Mesothelial cell of epicardium (in vitro differentiated cells): ENCODE measurements around the gene FCAMR. TPM values are rescaled to one million over a fixed set of nuclear protein-coding genes. Genes with fewer than 3 reads are reported as not detected.
A peak's percentile ranks its signal among the peaks of the same experiment; 100 is the strongest.

ENCODE experiments used
- DNase-seq, 2 experiments: peaks; one replicate each; pipeline ENCODE4 v3.0.0; 2021; ENCODE audit warnings: low spot score in 2 of 2; ENCODE audit not compliant: unreplicated experiment in 2 of 2
- H3K27ac Mint-ChIP-seq: 2 replicates; pipeline ENCODE4 v1.8.0; 2021; ENCODE audit warnings: mixed read lengths
- H3K27me3 Mint-ChIP-seq: 2 replicates; pipeline ENCODE4 v1.8.0; 2021; ENCODE audit warnings: low read depth, mixed read lengths
- H3K36me3 Mint-ChIP-seq: 2 replicates; pipeline ENCODE4 v1.8.0; 2021; ENCODE audit warnings: mixed read lengths
- H3K4me1 Mint-ChIP-seq: 2 replicates; pipeline ENCODE4 v1.8.0; 2021; ENCODE audit warnings: mixed read lengths
- H3K4me3 Mint-ChIP-seq: 2 replicates; pipeline ENCODE4 v1.8.0; 2021; ENCODE audit warnings: mild to moderate bottlenecking, moderate library complexity, mixed read lengths
- H3K9me3 Mint-ChIP-seq: 2 replicates; pipeline ENCODE4 v1.8.0; 2021; ENCODE audit warnings: mixed read lengths
- total RNA-seq: library from RNA; stranded (reverse); gene quantifications from 3 replicates; pipeline ENCODE4 v1.2.1, GENCODE V29; 2021
- TF ChIP-seq, protein P1 (sequence below): fragments of 200-600 bp; sonication (generic); IDR thresholded peaks from one replicate; pipeline ENCODE4 v1.5.0; 2021; ENCODE audit warnings: antibody characterized with exemption; ENCODE audit not compliant: unreplicated experiment

FCAMR gene
- total RNA-seq, 1 donor from 2014 or later = not detected

DNA sequence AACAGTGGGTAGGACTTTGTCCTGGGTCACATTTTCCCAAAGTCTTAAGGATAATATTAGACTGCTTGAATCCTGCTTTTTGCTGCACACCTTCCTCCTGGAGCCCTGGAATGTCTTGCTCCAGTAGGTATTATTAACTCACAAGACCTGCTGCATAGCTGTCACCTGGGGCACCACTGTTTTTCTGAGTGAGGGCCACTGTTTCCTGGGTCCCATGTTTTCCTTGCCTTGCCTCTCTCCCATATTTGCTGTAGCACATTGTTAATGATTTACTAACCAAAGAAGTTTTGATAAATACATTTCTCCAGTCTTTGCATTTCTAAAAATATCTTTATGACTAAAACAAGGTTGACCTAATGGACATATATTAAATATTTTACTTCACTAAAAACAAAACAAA lies 22.5 kb upstream of the FCAMR start:
- no peak overlapping the region for H3K27ac Mint-ChIP-seq
- H3K36me3 Mint-ChIP-seq = no peaks in the 10 kb centered on the region
- H3K4me1 Mint-ChIP-seq = peaks cover 3% of the 10 kb centered on the region
- H3K27me3 Mint-ChIP-seq = peaks cover 41% of the 10 kb centered on the region
- no peak for DNase-seq
- no peak overlapping the region for H3K4me3 Mint-ChIP-seq
- H3K9me3 Mint-ChIP-seq = no peaks in the 10 kb centered on the region
- TF ChIP-seq, protein P1, sequence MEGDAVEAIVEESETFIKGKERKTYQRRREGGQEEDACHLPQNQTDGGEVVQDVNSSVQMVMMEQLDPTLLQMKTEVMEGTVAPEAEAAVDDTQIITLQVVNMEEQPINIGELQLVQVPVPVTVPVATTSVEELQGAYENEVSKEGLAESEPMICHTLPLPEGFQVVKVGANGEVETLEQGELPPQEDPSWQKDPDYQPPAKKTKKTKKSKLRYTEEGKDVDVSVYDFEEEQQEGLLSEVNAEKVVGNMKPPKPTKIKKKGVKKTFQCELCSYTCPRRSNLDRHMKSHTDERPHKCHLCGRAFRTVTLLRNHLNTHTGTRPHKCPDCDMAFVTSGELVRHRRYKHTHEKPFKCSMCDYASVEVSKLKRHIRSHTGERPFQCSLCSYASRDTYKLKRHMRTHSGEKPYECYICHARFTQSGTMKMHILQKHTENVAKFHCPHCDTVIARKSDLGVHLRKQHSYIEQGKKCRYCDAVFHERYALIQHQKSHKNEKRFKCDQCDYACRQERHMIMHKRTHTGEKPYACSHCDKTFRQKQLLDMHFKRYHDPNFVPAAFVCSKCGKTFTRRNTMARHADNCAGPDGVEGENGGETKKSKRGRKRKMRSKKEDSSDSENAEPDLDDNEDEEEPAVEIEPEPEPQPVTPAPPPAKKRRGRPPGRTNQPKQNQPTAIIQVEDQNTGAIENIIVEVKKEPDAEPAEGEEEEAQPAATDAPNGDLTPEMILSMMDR = no peak

DNA sequence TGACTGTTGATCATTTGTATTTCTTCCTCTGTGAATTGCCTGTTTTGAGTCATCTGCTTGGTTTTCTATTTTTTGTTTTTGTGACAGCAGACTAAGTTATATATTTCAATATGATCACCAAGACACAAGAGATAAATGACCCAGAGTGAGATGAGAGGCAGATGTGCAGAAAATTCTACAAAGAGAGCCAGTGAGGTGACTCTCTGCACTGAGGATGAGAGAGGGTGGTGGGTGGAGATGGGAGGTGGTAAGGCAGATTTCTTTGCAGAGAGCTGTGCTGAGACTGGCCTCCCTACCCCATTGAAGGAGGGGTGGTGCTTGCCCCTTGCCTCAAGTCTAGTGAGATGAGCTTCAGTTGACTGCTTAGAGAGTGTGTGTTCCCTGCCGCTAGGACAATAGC lies 17.6 kb upstream of the FCAMR start:
- H3K4me3 Mint-ChIP-seq = no peak overlapping the region
- no peak overlapping the region for H3K27ac Mint-ChIP-seq
- no peaks in the 10 kb centered on the region for H3K9me3 Mint-ChIP-seq
- no peaks in the 10 kb centered on the region for H3K4me1 Mint-ChIP-seq
- H3K27me3 Mint-ChIP-seq = peaks cover 72% of the 10 kb centered on the region
- TF ChIP-seq, protein P1 = no peak
- no peak for DNase-seq
- no peaks in the 10 kb centered on the region for H3K36me3 Mint-ChIP-seq

DNA sequence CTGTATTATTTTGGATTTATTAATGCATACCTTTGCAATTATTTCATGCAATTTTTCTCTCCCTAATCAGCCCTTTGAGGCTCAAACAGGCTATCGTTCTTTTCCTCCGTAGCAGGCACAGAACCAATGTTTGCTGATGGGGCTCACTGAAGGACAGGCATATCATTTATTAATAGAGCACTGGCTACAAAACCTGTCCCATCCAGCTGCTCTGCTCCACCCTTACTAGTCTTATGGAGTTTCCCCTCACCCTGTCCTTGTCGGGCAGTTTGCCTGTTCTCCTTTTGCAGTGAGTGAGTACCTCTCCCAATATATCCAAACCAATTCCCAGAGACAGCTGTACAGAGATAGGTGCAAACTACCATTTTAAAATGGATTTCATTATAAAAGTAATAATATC lies 16.6 kb upstream of the FCAMR start:
- no peaks in the 10 kb centered on the region for H3K4me1 Mint-ChIP-seq
- DNase-seq = no peak
- no peaks in the 10 kb centered on the region for H3K9me3 Mint-ChIP-seq
- no peak overlapping the region for H3K4me3 Mint-ChIP-seq
- H3K27me3 Mint-ChIP-seq = peaks cover 79% of the 10 kb centered on the region
- TF ChIP-seq, protein P1 = no peak
- no peaks in the 10 kb centered on the region for H3K36me3 Mint-ChIP-seq
- no peak overlapping the region for H3K27ac Mint-ChIP-seq

DNA sequence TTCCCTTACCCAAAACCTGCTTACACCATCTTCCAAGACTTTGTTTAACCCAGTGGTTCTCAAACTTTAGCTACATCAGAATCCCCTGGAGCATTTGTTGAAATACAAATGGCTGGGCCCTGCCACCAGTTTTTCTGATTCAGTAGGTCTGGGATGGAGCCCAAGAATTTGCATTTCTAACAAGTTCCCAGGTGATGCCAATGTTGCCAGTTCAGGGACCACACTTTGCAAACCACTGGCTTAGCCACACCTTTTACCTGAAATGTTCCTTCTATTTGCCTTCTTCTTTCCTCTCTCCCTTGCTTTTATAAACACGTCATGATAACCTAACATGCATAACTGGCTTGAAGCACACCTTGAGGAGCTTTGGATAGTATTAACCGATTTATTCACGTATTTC lies 16.1 kb upstream of the FCAMR start:
- Mint-ChIP-seq H3K27me3 (peaks cover 76% of the 10 kb centered on the region), H3K9me3 (no peaks in the 10 kb centered on the region), H3K27ac (no peak overlapping the region), H3K4me3 (no peak overlapping the region), H3K36me3 (no peaks in the 10 kb centered on the region), H3K4me1 (no peaks in the 10 kb centered on the region)
- DNase-seq = no peak
- TF ChIP-seq, protein P1 = no peak

DNA sequence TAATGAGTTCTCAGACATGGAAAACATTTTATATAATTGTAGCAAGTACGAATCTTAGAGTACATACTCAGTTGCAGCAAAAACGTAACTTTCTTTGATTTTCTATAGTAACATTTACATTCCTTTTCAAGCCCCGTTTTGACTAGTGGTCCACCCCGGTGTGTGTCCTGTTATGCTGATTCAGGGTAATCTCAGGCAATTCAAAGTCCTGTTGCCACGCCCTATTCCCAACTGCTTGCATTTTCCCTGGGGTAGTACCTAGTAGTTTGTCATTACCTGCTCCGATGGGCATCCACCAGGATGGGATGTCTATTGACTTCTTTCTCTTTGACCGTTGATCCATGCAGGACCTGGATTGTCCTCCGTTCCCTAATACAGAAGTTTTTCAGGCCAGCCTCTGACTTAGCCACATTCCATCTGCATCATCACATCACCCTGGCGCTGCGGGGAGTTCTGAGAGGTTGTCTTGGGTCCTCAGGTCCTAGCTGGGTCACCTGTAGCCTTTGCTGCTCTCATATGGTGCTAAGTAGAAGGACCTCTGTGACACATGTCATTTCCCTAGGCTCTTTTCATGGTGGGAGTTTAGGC lies 15.0 kb upstream of the FCAMR start:
- Mint-ChIP-seq H3K4me3 (no peak overlapping the region), H3K4me1 (no peaks in the 10 kb centered on the region), H3K9me3 (no peaks in the 10 kb centered on the region), H3K36me3 (no peaks in the 10 kb centered on the region), H3K27me3 (peaks cover 81% of the 10 kb centered on the region), H3K27ac (no peak overlapping the region)
- TF ChIP-seq, protein P1 = no peak
- DNase-seq = no peak

DNA sequence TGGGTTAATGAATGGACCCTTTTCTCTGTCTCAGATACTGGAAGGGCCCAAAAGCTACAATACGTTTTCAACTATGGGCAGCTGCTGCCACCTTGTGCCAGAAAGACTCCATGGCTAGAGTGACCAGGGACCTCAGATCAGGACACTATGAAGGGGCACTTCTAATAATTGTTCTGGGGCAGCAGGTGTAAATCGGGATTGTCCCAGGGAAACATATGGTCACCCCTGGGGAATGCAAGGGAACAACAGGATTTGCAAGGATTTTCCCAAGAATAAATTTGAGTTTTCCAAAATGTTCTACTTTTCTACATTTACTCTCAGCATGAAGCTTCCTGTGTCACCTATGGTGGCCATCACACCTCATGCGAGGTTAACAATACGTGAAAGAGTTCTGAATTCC lies 12.0 kb upstream of the FCAMR start:
- peaks cover 65% of the 10 kb centered on the region for H3K27me3 Mint-ChIP-seq
- TF ChIP-seq, protein P1 = peak; percentile 22
- H3K9me3 Mint-ChIP-seq = no peaks in the 10 kb centered on the region
- H3K36me3 Mint-ChIP-seq = no peaks in the 10 kb centered on the region
- H3K4me3 Mint-ChIP-seq = no peak overlapping the region
- peaks cover 4% of the 10 kb centered on the region for H3K4me1 Mint-ChIP-seq
- H3K27ac Mint-ChIP-seq = no peak overlapping the region
- peak in 1 of 2 experiments; percentile 47 for DNase-seq
